Spleen (tissue), 11 donors: ENCODE measurements around the gene IGFL1. TPM values are rescaled to one million over a fixed set of nuclear protein-coding genes. Genes with fewer than 3 reads are reported as not detected.

ENCODE experiments used
- DNase-seq: peaks from one replicate; pipeline ENCODE4 v3.0.0-alpha.2; 2020
- H3K27ac ChIP-seq, 8 donors: fragments of 200-600 bp; sonication (generic) in 7 of 8; 1 replicate in 4 of 8; 2 replicates in 4 of 8; pipeline versions ENCODE4 v1.5.0 to v1.8.0; 2016 to 2021; ENCODE audit warnings: inconsistent platforms in 4 of 8, mild to moderate bottlenecking in 4 of 8, moderate library complexity in 1 of 8
- H3K27me3 ChIP-seq, 7 donors: fragments of 200-600 bp; sonication (generic) in 6 of 7; replicated peaks in 1 of 7; 1 replicate in 4 of 7; 2 replicates in 3 of 7; pipeline versions ENCODE4 v1.5.0 to v1.8.0; 2016 to 2021; ENCODE audit warnings: inconsistent platforms in 3 of 7, mild to moderate bottlenecking in 1 of 7
- H3K36me3 ChIP-seq, 6 donors: fragments of 200-600 bp; sonication (generic) in 5 of 6; 1 replicate in 4 of 6; 2 replicates in 2 of 6; pipeline versions ENCODE4 v1.5.0 to v1.8.0; 2016 to 2021; ENCODE audit warnings: inconsistent platforms in 2 of 6
- H3K4me1 ChIP-seq, 6 donors: fragments of 200-600 bp; sonication (generic) in 5 of 6; 1 replicate in 3 of 6; 2 replicates in 3 of 6; pipeline versions ENCODE4 v1.5.0 to v1.8.0; 2016 to 2021; ENCODE audit warnings: inconsistent platforms in 3 of 6
- H3K4me3 ChIP-seq, 8 donors: fragments of 200-600 bp; sonication (generic) in 7 of 8; 1 replicate in 4 of 8; 2 replicates in 4 of 8; pipeline versions ENCODE4 v1.5.0 to v1.8.0; 2016 to 2021; ENCODE audit warnings: inconsistent platforms in 4 of 8, mild to moderate bottlenecking in 4 of 8, moderate library complexity in 2 of 8
- H3K9me3 ChIP-seq, 8 donors: fragments of 200-600 bp; sonication (generic) in 7 of 8; 1 replicate in 4 of 8; 2 replicates in 4 of 8; pipeline versions ENCODE4 v1.5.0 to v1.8.0; 2016 to 2021; ENCODE audit warnings: inconsistent platforms in 4 of 8
- POLR2A ChIP-seq, 3 donors: fragments of 450-650 bp; IDR thresholded peaks; one replicate each; pipeline ENCODE4 v1.5.1; 2017; ENCODE audit warnings: antibody characterized with exemption in 3 of 3, mild to moderate bottlenecking in 1 of 3
- POLR2AphosphoS5 ChIP-seq, 3 donors: sonication (generic); formaldehyde crosslinking; IDR thresholded peaks; one replicate each; pipeline ENCODE4 v1.5.1; 2017; ENCODE audit warnings: antibody characterized with exemption in 3 of 3
- WGBS, 5 donors: extraction: QIAGEN DNeasy Blood & Tissue Kit in 3 of 5; methylation state at CpG; one replicate each; pipeline versions ENCODE4 v1.1.5 to v1.1.7; 2013 to 2018; 5-methylcytosine and 5-hydroxymethylcytosine counted together
- intact Hi-C: fragments of 100-400 bp; cut with DNase I; formaldehyde crosslinking; loops from one replicate; pipeline ENCODE4 v1.15.0; 2023; ENCODE audit warnings: low total_unique reads
- polyA plus RNA-seq, 3 donors: library from polyadenylated mRNA; stranded (reverse); fragments of 200-250 nt; gene quantifications; one replicate each; pipeline ENCODE4 v1.2.1, GENCODE V29; 2013
- total RNA-seq, 7 donors: library from RNA; depleted of rRNA in 3 of 7; stranded (reverse); fragments of >200 nt in 3 of 7; fragmentation: NEBNext Ultra II Directional in 4 of 7; extraction: Animal tissue kit (Norgen Biotek cat#: 25700) in 4 of 7; gene quantifications; one replicate each; pipeline versions ENCODE4 v1.1.0 to v1.2.1, GENCODE V29; 2016 to 2021
- TF ChIP-seq, protein P1 (sequence below), 11 experiments: fragments of 200-600 bp in 7 of 11; fragments of 450-650 bp in 4 of 11; sonication (generic) in 4 of 11; IDR thresholded peaks in 8 of 11; conservative IDR thresholded peaks in 3 of 11; 1 replicate in 7 of 11; 2 replicates in 4 of 11; pipeline versions ENCODE4 v1.4.0 to v1.8.0; 2016 to 2021; ENCODE audit warnings: antibody characterized with exemption in 11 of 11, inconsistent platforms in 4 of 11, mild to moderate bottlenecking in 1 of 11
- donor health status: healthy with polysubstance abuse.
- donor health status: DM: no; HTN: no; CAD: no; lungs with moderate emphysema.
- donor health status: DM: no; HTN: no; CAD: no.
- donor health status: Bipolar disorder and iron deficiency.
- donor health status: healthy.
- donor health status: DM: no; HTN: no; CAD: no.
- donor health status: DM: yes; HTN: yes; CAD: no.

IGFL1 gene
- total and polyA plus RNA-seq, 10 donors, result not detected

DNA sequence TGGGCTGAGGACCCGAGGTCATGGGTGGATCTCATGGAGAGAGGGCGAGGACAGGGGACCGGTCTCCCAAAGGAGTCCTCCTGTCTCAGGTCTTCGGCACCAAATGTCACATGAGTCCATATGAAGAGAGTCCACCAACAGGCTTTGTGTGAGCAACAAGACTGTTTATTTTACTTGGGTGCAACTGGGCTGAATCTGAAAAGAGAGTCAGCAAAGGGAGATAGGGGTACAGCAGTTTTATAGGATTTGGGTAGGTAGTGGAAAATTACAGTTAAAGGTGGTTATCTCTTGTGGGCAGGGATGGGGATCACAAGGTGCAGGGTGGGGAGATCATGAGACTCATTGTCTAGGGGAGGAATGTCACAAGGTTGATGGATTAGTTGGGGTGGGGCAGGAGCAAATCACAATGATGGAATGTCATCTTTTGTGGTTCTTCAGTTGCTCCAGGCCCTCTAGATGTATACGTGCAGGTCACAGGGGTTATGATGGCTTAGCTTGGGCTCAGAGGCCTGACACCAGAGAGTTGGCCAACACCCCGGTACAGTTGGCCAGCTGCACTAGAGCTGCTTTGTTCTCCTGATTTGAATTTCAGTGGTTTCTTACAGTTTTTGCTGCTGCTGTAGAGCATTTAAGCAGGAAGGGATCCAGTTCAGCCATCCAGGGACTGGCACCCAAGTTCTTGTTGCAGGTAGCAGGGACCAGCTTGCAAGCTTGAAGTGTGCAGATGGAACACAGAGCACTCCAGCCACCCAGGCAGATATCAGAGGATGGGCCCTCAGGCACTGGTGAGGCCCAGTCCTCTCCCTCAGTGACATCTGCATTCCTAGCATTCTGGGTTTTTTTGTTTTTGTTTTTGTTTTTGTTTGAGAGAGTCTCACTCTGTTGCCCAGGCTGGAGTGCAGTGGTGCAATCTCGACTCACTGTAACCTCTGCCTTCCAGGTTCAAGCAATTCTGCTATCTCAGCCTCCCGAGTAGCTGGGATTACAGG is 26.4 kb upstream of the IGFL1 start:
- intact Hi-C loops, result no loop called here
- H3K4me3 ChIP-seq, result no peak overlapping the region
- peaks cover 0 to 52% (median 0%) of the 10 kb centered on the region in 7 donors for H3K27me3 ChIP-seq
- H3K4me1 ChIP-seq, result no peaks in the 10 kb centered on the region
- TF ChIP-seq, protein P1, sequence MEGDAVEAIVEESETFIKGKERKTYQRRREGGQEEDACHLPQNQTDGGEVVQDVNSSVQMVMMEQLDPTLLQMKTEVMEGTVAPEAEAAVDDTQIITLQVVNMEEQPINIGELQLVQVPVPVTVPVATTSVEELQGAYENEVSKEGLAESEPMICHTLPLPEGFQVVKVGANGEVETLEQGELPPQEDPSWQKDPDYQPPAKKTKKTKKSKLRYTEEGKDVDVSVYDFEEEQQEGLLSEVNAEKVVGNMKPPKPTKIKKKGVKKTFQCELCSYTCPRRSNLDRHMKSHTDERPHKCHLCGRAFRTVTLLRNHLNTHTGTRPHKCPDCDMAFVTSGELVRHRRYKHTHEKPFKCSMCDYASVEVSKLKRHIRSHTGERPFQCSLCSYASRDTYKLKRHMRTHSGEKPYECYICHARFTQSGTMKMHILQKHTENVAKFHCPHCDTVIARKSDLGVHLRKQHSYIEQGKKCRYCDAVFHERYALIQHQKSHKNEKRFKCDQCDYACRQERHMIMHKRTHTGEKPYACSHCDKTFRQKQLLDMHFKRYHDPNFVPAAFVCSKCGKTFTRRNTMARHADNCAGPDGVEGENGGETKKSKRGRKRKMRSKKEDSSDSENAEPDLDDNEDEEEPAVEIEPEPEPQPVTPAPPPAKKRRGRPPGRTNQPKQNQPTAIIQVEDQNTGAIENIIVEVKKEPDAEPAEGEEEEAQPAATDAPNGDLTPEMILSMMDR (IDR thresholded peaks at IDR 0.05 in 8 of 11, conservative IDR thresholded peaks at IDR 0.05 in 3 of 11), result no peak
- TF ChIP-seq POLR2AphosphoS5 (IDR thresholded peaks at IDR 0.05), result no peak
- TF ChIP-seq POLR2A (IDR thresholded peaks at IDR 0.05), result no peak
- 83 to 87% (median 84%) methylated on average over 8 of the region's 8 CpGs for WGBS, 5 donors
- no peaks in the 10 kb centered on the region for H3K9me3 ChIP-seq
- DNase-seq, result no peak
- H3K36me3 ChIP-seq, result no peaks in the 10 kb centered on the region
- no peak overlapping the region for H3K27ac ChIP-seq

DNA sequence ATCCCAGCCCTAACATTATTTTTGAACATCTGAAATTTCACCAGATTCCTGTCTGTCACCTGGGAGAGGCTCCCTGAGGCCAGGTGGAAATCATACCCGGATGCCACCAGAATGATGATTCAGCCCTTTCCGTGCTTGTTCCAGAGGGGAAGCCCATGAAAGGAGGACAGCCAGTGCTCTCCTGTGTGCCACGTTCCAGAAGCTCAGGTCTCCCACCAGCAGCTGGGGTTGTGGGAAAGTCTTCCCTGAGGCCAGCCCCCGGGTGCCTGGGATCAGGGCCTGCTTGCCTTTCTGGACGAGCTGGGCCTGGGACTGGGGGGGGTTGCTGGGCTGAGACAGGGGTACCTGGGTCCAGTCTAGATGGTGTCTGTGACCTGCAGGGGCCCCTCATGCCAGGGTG is 25.5 kb upstream of the IGFL1 start:
- no peak overlapping the region for H3K4me3 ChIP-seq
- H3K27me3 ChIP-seq, result peaks cover 0 to 52% (median 0%) of the 10 kb centered on the region in 7 donors
- TF ChIP-seq POLR2AphosphoS5 (IDR thresholded peaks at IDR 0.05) (no peak), POLR2A (IDR thresholded peaks at IDR 0.05) (no peak)
- TF ChIP-seq, protein P1 (IDR thresholded peaks at IDR 0.05 in 8 of 11, conservative IDR thresholded peaks at IDR 0.05 in 3 of 11), result no peak
- H3K27ac ChIP-seq, result no peak overlapping the region
- no peak for DNase-seq
- H3K36me3 ChIP-seq, result no peaks in the 10 kb centered on the region
- H3K4me1 ChIP-seq, result no peaks in the 10 kb centered on the region
- 71 to 84% (median 78%) methylated on average over 5 of the region's 5 CpGs for WGBS, 5 donors
- H3K9me3 ChIP-seq, result no peaks in the 10 kb centered on the region
- intact Hi-C loops, result no loop called here

DNA sequence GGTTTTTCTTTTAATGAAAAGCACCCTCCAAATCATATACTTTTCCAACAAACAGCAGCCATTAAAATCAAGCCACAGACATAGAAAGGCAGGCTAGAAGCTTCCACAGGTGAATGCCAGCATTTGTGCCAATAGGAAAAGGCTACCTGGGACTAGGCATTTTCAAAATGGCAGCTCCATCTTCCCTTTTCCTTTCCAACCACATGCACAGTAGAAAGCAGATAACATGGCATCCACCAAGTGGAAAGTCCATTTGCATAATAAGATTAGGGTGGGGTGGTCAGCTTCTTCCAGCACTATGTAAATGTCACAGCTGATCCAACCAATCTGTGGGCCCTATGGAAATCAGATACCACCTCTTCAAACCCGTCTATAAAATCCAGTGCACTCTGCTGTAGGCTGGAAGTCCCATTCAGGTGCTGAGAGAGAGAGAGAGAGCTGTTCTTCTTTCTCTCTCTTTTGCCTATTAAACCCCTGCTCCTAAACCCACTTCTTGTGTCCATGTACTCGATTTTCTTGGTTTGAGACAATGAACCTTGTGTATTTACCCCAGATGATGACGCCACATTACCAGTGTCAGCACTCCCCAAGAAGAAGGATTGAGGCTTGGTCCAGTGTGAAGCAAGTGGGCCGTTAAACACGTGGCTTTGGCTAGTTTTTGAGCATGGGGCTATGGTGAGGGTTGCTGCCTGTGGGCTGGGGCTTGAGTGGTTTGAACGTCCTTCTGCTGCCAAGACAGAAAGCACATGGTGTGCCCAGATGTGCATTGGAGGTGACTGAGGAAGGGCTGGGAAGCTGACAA is 24.2 kb upstream of the IGFL1 start:
- no peak for TF ChIP-seq POLR2A (IDR thresholded peaks at IDR 0.05)
- no peak for TF ChIP-seq POLR2AphosphoS5 (IDR thresholded peaks at IDR 0.05)
- TF ChIP-seq, protein P1 (IDR thresholded peaks at IDR 0.05 in 8 of 11, conservative IDR thresholded peaks at IDR 0.05 in 3 of 11), result no peak
- Histone ChIP-seq H3K36me3 (no peaks in the 10 kb centered on the region), H3K27ac (no peak overlapping the region), H3K27me3 (peaks cover 0 to 50% (median 0%) of the 10 kb centered on the region in 7 donors), H3K4me3 (no peak overlapping the region), H3K9me3 (no peaks in the 10 kb centered on the region), H3K4me1 (no peaks in the 10 kb centered on the region)
- 47 to 68% (median 65%) methylated on average over 6 of the region's 6 CpGs for WGBS, 5 donors
- DNase-seq, result no peak
- intact Hi-C loops, result no loop called here
